ENCODE measurements around the gene LRRC46.

The LRRC46 gene, protein sequence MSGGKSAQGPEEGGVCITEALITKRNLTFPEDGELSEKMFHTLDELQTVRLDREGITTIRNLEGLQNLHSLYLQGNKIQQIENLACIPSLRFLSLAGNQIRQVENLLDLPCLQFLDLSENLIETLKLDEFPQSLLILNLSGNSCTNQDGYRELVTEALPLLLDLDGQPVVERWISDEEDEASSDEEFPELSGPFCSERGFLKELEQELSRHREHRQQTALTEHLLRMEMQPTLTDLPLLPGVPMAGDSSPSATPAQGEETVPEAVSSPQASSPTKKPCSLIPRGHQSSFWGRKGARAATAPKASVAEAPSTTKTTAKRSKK

DNA sequence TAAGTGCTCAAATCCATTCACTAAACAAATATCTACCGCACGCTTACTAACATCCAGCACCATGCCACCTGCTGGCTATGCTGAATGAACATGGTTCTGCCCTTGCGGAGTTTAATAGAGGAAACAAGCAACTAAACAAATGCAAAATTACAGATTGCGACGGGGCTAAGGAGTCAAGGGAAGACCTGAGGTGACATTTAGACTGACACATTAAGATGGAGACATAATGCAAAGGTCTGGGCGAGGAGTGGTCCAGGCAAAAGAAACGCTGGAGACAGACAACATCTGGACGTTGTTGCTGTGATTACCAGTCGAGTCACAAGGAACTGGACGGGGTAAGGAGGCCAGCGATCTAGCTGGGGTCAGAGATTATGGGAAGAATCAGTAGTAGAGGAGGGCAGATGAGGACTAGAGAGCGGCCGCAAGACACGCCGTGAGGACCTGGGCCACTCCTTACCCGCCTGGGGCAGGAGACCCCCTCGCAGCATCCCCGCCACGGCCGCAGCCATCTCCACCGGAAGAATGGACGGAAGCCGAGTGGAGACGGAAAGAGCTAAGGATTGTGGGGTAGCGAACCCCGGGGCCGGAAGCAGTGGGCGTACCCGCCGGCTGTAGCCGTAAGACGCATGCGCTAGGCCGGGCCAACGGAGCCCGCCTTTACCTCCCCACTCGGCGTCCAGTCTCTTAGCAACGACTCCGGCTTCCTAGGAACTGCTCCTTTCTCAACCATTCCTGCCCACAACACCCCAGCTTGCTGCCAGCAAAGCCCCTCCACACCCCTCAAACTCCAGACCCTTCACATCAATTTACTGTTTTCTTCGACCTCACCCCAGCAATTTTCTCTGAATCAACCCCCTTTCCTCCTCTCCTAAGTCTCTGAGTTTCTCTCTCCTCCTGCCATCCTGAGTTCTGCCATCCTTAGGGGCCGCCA, at the start of gene LRRC46, which contains the start of gene MRPL10:
Gene LRRC46, plus strand, starts transcription at position 668 of the 931 bp plus-strand sequence. CDS start 320 bp downstream, outside the sequence.
Gene MRPL10, minus strand, starts transcription at position 539 of the 931 bp plus-strand sequence. Its CDS starts 30 bp downstream, at position 509.
- peak; percentile 92 to 95 for ATAC-seq (replicated peaks)
- peak within 1 kb of the TSS; percentile 89 to 96 for H3K4me3 Mint-ChIP-seq

DNA sequence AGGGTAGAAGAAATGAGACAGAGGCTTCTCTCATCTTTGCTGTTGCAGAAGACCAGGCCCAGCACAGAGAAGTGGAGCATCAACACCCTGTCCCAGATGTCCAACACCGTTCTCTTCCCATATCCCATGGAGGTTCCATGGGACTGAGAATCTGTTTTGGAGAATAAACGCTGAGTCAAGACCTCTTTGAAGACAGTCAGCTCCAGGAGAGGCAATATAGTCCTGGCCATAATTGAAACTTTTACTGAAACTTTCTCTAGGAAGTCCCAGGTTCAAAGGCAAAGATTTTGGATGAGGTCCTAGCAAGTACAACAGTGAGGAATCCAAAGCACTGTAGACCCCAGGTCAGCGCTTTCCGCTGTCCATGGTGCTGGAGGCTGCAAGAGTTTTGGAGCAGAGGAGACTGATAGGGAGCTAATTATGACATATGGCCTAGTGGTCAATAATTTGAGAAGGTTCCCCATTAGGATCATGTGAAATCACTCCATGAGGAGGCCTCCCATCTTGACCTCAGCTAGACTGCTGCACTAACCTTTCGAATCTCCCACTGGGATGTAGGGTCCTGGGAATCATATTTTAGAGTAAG, 45.8 kb upstream of the LRRC46 start:
- H3K4me1 Mint-ChIP-seq, result peaks cover 4 to 10% of the 10 kb centered on the region in 2 donors
- H3K27ac Mint-ChIP-seq, result no peak overlapping the region
- H3K4me3 Mint-ChIP-seq, result no peak overlapping the region
- no peaks in the 10 kb centered on the region for H3K36me3 Mint-ChIP-seq
- ATAC-seq (replicated peaks), result no peak
- H3K9me3 Mint-ChIP-seq, result no peaks in the 10 kb centered on the region
- DNase-seq, result no peak
- peaks cover 49 to 79% of the 10 kb centered on the region in 2 donors for H3K27me3 Mint-ChIP-seq

More for the DNA sequence above, at the start of gene LRRC46, which contains the start of gene MRPL10:
- DNase-seq, result peak; percentile 89
- no peaks in the 10 kb centered on the region for H3K27me3 Mint-ChIP-seq
- H3K36me3 Mint-ChIP-seq, result peaks cover 20 to 33% of the 10 kb centered on the region in 2 donors
- peaks cover 18 to 27% of the 10 kb centered on the region in 2 donors for H3K4me1 Mint-ChIP-seq
- H3K9me3 Mint-ChIP-seq, result no peaks in the 10 kb centered on the region
- peak within 1 kb of the TSS; percentile 95 for H3K27ac Mint-ChIP-seq

DNA sequence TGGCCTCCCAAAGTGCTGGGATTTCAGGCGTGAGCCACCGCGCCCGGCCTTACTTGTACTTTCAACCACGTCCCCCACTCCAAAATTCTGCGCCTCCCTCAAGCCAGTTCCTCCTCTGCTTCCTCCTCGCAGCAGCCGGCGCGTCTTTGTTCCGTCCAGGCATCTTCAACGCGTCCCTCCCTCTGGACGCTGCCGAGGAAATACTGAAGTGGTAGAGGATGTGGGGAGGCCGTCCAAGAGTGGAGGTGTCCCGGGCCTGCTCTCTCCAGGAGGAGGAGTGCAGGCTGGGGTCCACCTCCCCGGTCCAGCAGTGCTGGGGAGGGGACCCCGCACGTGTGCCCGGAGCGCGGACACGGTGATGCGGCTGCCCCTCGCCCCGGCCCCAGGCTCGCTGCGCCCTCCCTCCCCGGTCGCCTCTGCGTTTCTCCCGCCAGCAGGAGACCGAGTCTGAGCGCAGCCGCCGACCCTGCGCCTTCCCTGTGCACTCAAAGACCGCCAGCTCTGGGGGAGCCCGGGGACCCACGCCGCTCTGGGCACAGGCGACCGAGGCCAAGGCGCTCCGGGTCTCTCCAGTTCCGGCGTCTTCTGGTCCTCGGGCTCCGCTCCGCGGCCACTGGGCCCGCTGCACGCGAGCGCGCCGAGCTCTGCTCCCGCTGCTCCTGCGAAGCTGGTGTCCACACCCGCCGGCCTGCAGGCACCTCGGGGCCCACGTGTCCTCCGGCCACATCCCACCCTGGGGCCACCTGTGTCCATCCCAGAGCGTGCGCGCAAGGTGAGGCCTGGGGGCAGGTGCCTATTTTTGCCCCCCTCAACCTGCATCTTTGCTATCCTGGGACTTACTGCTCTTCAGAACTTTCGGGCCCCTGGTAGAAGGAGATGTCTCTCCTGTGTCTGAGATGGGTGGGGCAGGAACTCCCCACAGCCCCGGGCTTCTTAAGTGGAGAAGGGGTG, 41.6 kb upstream of the LRRC46 start:
- H3K4me1 Mint-ChIP-seq, result peaks cover 4 to 10% of the 10 kb centered on the region in 2 donors
- H3K27ac Mint-ChIP-seq, result no peak overlapping the region
- DNase-seq (peak; percentile 36), ATAC-seq (replicated peaks) (peak; percentile 89 to 91)
- peak overlapping the region; percentile 81 to 84 for H3K4me3 Mint-ChIP-seq
- no peaks in the 10 kb centered on the region for H3K9me3 Mint-ChIP-seq
- H3K36me3 Mint-ChIP-seq, result no peaks in the 10 kb centered on the region
- H3K27me3 Mint-ChIP-seq, result peaks cover 55 to 85% of the 10 kb centered on the region in 2 donors

DNA sequence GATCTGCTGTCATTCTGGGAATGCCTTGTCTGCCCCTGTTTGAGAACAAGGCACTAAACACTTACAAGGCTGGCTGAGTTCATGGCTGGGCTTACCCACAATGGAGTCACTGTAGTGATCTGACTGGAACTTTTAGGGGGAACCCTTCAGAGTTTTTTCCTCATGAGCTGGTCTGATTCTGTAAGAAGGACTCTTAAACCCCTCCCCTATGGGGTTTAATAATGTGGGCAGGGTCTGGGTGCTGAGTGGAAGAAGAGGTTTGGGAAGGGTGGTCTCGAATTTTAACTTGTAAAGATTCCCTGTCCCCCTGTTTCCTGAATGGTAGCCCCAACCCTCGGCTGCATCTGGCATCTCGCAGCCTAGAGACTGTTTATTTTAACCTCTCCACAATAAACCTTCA, 40.4 kb upstream of the LRRC46 start:
- Mint-ChIP-seq H3K4me3 (peak overlapping the region in 1 of 2 donors; percentile 12), H3K9me3 (no peaks in the 10 kb centered on the region), H3K4me1 (peaks cover 4 to 10% of the 10 kb centered on the region in 2 donors), H3K27ac (no peak overlapping the region), H3K36me3 (no peaks in the 10 kb centered on the region), H3K27me3 (peaks cover 58 to 78% of the 10 kb centered on the region in 2 donors)
- DNase-seq, result no peak
- ATAC-seq (replicated peaks), result peak in 1 of 2 donors; percentile 48

DNA sequence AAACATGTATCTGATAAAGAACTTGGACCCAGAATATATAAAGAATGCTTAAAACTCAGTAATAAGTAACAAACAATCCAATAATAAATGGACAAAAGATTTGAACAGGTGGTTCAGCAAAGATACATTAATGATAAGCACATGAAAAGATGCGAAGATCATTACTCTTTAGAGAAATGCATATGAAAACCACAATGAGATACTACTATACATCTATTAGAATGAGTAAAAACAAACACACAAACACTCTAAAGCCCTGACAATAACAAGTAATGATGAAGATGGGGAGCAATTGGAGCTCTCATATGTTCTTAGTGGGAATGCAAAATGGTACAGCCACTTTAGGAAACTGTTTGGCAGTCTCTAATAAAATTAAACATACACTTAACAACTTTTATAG, 39.0 kb upstream of the LRRC46 start:
- peaks cover 57 to 70% of the 10 kb centered on the region in 2 donors for H3K27me3 Mint-ChIP-seq
- ATAC-seq (replicated peaks) (no peak), DNase-seq (no peak)
- H3K4me1 Mint-ChIP-seq, result peaks cover 4 to 10% of the 10 kb centered on the region in 2 donors
- H3K4me3 Mint-ChIP-seq, result no peak overlapping the region
- no peak overlapping the region for H3K27ac Mint-ChIP-seq
- H3K36me3 Mint-ChIP-seq, result no peaks in the 10 kb centered on the region
- no peaks in the 10 kb centered on the region for H3K9me3 Mint-ChIP-seq

DNA sequence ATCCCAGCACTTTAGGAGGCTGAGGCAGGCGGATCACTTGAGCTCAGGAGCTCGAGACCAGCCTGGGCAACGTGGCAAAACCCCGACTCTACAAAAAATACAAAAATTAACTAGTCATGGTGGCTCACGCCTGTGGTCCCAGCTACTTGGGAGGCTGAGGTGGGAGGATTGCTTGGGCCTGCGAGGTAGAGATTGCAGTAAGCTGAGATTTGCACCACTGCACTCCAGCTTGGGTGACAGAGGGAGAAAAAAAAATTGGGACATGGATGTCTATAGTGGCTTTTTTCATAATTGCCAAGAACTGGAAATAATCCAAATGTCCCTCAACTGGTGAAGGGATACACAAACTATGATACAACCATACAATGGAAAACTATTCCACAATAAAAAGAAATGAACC, 38.5 kb upstream of the LRRC46 start:
- H3K4me3 Mint-ChIP-seq, result no peak overlapping the region
- H3K27ac Mint-ChIP-seq, result no peak overlapping the region
- H3K4me1 Mint-ChIP-seq, result peaks cover 4 to 10% of the 10 kb centered on the region in 2 donors
- H3K27me3 Mint-ChIP-seq, result peaks cover 58 to 70% of the 10 kb centered on the region in 2 donors
- ATAC-seq (replicated peaks) (no peak), DNase-seq (no peak)
- H3K9me3 Mint-ChIP-seq, result no peaks in the 10 kb centered on the region
- no peaks in the 10 kb centered on the region for H3K36me3 Mint-ChIP-seq

DNA sequence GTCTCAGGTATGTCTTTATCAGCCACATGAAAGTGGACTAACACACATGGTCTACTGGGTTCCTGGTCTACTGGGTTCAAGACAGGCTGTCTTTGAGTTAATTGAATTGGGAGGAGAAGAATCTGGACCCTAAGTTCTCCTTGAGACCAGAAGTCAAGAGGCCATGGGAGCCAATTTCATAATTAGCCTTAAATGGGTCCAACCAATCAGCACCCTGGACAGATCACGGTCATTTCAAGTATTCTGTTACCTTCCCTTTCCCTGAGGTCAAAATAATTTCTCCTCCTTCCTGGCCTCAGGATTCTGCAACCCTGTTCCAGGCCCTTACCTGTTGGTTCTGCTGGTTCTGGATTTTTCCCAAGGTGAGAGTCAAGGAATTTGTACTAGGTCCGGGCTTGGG, 33.7 kb upstream of the LRRC46 start:
- Mint-ChIP-seq H3K9me3 (no peaks in the 10 kb centered on the region), H3K27ac (no peak overlapping the region), H3K36me3 (no peaks in the 10 kb centered on the region), H3K27me3 (peaks cover 27 to 28% of the 10 kb centered on the region in 2 donors), H3K4me1 (peaks cover 0 to 2% of the 10 kb centered on the region in 2 donors), H3K4me3 (no peak overlapping the region)
- DNase-seq, result no peak
- no peak for ATAC-seq (replicated peaks)

DNA sequence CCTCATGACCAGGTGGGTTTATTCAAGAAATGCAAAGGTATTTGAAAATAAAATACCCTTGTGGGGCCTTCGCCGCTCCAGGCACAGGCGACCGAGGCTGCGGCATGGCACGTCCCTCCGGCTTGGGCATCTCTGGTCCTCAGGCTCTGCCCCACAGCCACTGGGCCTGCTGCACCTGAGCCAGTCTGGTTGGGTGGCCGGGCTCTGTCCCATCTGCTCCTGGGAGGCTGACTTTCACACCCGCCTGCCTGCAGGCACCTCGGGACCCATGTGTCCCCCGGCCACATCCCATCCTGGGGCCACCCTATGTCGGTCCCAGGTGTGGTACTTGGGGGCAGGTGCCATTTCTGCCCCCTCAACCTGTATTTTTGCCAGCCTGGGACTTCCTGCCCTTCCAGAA, 30.8 kb upstream of the LRRC46 start:
- Mint-ChIP-seq H3K9me3 (no peaks in the 10 kb centered on the region), H3K4me3 (no peak overlapping the region), H3K4me1 (peaks cover 0 to 3% of the 10 kb centered on the region in 2 donors), H3K27ac (no peak overlapping the region), H3K27me3 (peaks cover 6 to 9% of the 10 kb centered on the region in 2 donors), H3K36me3 (no peaks in the 10 kb centered on the region)
- ATAC-seq (replicated peaks) (no peak), DNase-seq (no peak)

DNA sequence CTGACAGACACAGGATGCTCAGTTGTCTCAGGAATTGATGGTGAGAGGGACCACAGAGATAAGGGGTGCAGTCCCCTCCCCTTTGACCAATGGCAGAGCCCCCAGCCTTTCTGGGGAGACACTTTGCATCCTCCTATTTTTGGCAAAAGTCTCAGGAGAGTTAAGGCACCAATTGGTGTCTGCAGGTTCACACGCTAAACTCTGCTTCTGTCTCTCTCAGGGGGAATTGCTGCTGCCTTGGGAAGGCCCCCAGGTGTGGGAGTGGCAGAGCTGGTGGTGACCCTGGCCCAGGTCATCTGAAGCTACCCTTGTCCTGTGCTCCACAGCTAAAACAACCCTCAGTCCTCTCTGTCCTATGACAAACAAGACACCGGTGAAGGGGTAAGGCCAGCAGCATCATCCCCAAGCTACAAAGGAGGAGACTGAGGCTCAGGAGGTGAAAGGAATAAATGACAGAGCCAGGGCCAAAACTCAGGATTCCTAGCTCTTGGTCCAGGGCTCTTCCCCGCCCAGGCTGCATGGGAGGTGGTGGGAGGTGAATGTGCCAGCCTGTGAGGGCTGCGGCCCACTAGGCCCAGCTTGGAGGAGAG, 30.2 kb upstream of the LRRC46 start:
- H3K4me1 Mint-ChIP-seq, result peaks cover 0 to 3% of the 10 kb centered on the region in 2 donors
- H3K9me3 Mint-ChIP-seq, result no peaks in the 10 kb centered on the region
- DNase-seq, result no peak
- no peak overlapping the region for H3K4me3 Mint-ChIP-seq
- peaks cover 6 to 7% of the 10 kb centered on the region in 2 donors for H3K27me3 Mint-ChIP-seq
- peaks cover under 1 to 2% of the 10 kb centered on the region in 2 donors for H3K36me3 Mint-ChIP-seq
- peak overlapping the region; percentile 10 for H3K27ac Mint-ChIP-seq
- no peak for ATAC-seq (replicated peaks)

DNA sequence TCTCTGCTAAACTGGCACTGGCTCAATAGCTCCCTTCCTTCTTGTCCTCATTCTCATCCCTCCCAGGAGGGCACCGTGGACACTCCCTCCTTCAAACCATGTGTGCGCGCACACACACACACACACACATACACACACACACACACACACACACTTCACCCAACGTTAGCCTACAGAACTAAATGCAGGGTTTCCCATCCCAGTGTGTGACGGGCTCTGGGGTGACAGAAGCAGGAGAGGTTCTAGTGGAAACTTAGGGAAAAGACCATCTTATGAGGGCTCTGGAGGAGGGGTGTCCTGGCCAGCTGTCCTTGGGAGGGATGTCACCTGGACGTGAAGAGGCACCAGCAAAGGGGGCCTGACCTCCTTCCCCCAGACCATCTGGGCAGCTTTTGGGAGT, 29.6 kb upstream of the LRRC46 start:
- no peak overlapping the region for H3K27ac Mint-ChIP-seq
- peaks cover 4 to 5% of the 10 kb centered on the region in 2 donors for H3K36me3 Mint-ChIP-seq
- no peaks in the 10 kb centered on the region for H3K9me3 Mint-ChIP-seq

DNA sequence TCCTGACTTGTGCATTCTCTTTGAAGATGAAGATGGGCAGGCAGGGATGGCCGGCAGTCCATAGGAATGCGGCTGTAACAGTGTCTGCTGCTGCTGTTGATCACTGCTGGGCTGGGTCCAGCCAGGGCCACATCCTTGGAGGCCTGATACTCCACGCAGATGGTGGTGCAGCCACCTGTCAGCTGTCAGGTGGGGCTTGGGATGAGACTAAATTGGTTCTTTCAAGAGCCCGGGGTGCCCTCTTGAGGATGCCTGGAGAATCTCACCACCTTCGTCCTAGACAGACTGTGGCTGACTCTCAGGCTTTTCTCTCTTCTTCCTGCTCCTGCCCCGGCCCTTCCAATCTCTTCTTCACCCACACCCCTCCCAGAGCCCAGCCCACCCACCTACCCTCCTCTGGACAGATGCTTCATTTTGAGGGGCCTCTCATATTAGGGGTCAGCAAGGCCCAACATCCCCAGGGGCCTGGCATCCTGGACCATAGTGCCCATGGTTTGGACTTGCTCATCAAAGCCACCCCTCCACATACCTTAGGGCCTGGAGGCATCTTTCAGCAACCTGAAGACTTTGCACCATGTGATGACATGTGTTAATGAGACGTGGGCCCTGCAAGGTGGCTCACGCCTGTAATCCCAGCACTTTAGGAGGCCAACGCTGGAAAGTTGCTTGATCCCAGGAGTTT, 29.0 kb upstream of the LRRC46 start:
- peaks cover 10 to 11% of the 10 kb centered on the region in 2 donors for H3K36me3 Mint-ChIP-seq
- no peaks in the 10 kb centered on the region for H3K9me3 Mint-ChIP-seq
- no peak overlapping the region for H3K4me3 Mint-ChIP-seq
- peaks cover 6% of the 10 kb centered on the region in 2 donors for H3K27me3 Mint-ChIP-seq
- DNase-seq (peak; percentile 33), ATAC-seq (replicated peaks) (peak; percentile 93 to 96)
- peaks cover 0 to 3% of the 10 kb centered on the region in 2 donors for H3K4me1 Mint-ChIP-seq
- H3K27ac Mint-ChIP-seq, result no peak overlapping the region

More for the DNA sequence above, 29.6 kb upstream of the LRRC46 start:
- DNase-seq (no peak), ATAC-seq (replicated peaks) (no peak)
- Mint-ChIP-seq H3K27me3 (peaks cover 6 to 7% of the 10 kb centered on the region in 2 donors), H3K4me3 (no peak overlapping the region), H3K4me1 (peaks cover 0 to 3% of the 10 kb centered on the region in 2 donors)

DNA sequence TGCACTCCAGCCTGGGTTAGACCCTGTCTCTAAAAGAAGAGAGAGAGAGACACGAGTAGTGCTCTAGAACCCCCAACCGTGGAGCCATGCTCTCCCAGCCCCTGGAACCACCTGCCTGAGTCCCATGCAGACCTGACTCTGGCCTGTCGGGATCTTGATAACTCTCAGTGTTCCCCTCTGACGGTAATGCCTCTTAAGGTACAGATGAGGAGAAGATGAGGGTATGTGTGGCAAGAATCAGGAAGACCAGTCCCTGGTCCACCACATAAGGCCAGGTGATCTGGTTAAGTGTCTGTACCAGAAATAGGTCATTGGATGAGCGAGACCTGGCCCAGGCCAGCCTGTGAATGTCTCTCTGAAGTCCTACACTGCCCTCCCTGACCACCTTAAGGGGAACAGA, 28.3 kb upstream of the LRRC46 start:
- H3K4me1 Mint-ChIP-seq, result peaks cover 0 to 3% of the 10 kb centered on the region in 2 donors
- peaks cover 16 to 18% of the 10 kb centered on the region in 2 donors for H3K36me3 Mint-ChIP-seq
- H3K27ac Mint-ChIP-seq, result no peak overlapping the region
- no peak for ATAC-seq (replicated peaks)
- H3K27me3 Mint-ChIP-seq, result no peaks in the 10 kb centered on the region
- no peak for DNase-seq
- no peak overlapping the region for H3K4me3 Mint-ChIP-seq
- no peaks in the 10 kb centered on the region for H3K9me3 Mint-ChIP-seq
